Glutamatergic neuron (in vitro differentiated cells): ENCODE data around the gene FCMR. TPM values are rescaled to one million over a fixed set of nuclear protein-coding genes. Genes with fewer than 3 reads are reported as not detected.

ENCODE experiments used
- DNase-seq: peaks from one replicate; pipeline ENCODE4 v3.0.0; 2022
- H3K27ac Mint-ChIP-seq: one replicate; pipeline ENCODE4 v1.8.0; 2020; ENCODE audit warnings: mild to moderate bottlenecking, mixed read lengths, inconsistent platforms; ENCODE audit not compliant: unreplicated experiment
- H3K27me3 Mint-ChIP-seq: one replicate; pipeline ENCODE4 v1.8.0; 2020; ENCODE audit warnings: mild to moderate bottlenecking, moderate library complexity, mixed read lengths, inconsistent platforms; ENCODE audit not compliant: unreplicated experiment
- H3K36me3 Mint-ChIP-seq: one replicate; pipeline ENCODE4 v1.8.0; 2020; ENCODE audit warnings: mild to moderate bottlenecking, mixed read lengths, inconsistent platforms; ENCODE audit not compliant: unreplicated experiment
- H3K4me1 Mint-ChIP-seq: one replicate; pipeline ENCODE4 v1.8.0; 2020; ENCODE audit warnings: mild to moderate bottlenecking, low read depth, mixed read lengths, inconsistent platforms; ENCODE audit not compliant: unreplicated experiment
- H3K4me3 Mint-ChIP-seq: one replicate; pipeline ENCODE4 v1.8.0; 2020; ENCODE audit warnings: mild to moderate bottlenecking, mixed read lengths, inconsistent platforms; ENCODE audit not compliant: unreplicated experiment
- H3K9me3 Mint-ChIP-seq: one replicate; pipeline ENCODE4 v1.8.0; 2020; ENCODE audit warnings: mild to moderate bottlenecking, moderate library complexity, mixed read lengths, inconsistent platforms; ENCODE audit not compliant: unreplicated experiment
- CTCF ChIP-seq: fragments of 200-600 bp; sonication (generic); IDR thresholded peaks from one replicate; pipeline ENCODE4 v1.5.0; 2021; ENCODE audit not compliant: partially characterized antibody, unreplicated experiment
- total RNA-seq: library from RNA; stranded (reverse); fragmentation: NEBNext Ultra II Directional; extraction: Animal tissue kit (Norgen Biotek cat#: 25700); gene quantifications from one replicate; pipeline ENCODE4 v1.2.1, GENCODE V29; 2021; ENCODE audit not compliant: unreplicated experiment

Gene FCMR
- total RNA-seq, 1 donor from 2014 or later = not detected

DNA sequence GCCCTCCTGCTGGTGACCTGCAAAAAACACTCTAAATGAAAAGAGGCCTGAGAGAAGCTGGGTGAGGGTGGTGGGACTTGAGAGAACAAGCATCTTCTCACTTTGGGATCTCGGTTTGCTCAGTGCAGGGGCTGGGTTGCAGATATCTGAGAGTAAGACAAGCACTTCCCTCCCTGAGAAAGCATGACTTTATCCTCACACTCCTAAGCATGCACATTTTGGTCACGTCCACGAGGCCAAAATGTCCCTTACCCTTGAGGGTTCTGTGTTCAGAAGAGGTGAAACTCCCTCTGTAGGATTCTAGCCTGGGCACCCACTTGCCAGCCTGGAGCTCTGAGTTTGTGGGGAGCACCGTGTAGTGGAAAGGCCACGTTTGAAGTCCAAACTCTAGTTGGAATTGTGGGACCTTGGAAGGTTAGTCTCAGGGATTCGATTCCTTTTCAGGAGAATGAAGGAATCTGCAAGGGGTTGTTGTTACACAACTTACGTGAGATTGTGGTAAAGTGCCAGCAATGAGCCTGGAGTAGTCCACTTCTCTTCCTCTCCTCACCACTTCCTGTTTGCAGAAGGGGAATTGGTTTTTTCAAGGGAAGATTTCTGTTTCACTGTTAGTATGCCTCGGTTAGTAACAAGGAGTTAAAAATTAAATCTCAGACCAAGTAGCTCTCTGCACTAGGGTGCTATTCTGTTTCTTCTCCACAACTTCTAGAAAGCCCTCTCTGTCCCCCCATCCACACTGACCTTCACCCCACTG is 45.5 kb upstream of the FCMR start:
- DNase-seq = no peak
- no peak overlapping the region for H3K4me3 Mint-ChIP-seq
- H3K9me3 Mint-ChIP-seq = no peaks in the 10 kb centered on the region
- H3K27ac Mint-ChIP-seq = no peak overlapping the region
- no peak for TF ChIP-seq CTCF
- H3K27me3 Mint-ChIP-seq = peaks cover 4% of the 10 kb centered on the region
- no peaks in the 10 kb centered on the region for H3K36me3 Mint-ChIP-seq
- H3K4me1 Mint-ChIP-seq = no peaks in the 10 kb centered on the region

DNA sequence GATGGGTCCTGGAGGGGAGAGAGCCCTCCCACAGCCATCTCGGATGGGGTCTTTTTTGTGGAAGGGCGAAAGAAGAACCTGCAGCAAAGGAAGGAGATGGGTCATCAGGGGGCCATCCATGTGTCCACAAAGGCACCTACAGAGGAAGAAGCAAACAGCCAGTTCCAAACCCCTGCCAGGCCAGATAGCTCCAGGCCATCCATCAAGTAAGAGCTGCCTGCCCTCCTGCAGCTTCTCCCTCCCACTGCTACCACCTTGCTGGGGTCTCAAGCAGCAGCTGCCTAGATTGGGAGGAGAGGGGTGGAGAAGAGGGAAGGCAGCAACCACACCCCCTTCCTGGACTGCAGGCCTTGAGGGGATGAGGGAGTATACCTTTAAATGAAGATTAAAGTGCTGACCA is 44.0 kb upstream of the FCMR start:
- TF ChIP-seq CTCF = no peak

DNA sequence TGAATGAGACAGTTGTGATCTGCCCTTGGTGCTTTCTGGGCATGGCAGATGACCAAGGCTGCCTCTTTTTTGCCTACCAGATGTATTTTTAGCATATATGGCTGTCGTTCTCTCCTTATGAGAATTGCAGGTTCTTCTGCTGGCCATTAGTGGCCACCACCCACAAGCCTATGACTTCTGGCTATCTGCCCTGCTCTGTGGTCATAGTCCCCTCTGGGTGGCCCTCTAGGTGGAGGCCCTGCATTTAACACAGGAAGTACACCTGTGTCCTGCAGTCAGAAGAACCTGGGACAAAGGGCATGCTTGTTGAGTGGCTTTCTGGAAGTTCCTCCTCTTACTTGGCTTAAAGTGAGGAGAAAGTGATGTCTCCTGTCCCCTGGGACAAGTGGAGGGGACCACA is 42.0 kb upstream of the FCMR start:
- no peaks in the 10 kb centered on the region for H3K4me1 Mint-ChIP-seq
- peaks cover 2% of the 10 kb centered on the region for H3K9me3 Mint-ChIP-seq
- H3K4me3 Mint-ChIP-seq = no peak overlapping the region
- DNase-seq = no peak
- peaks cover 8% of the 10 kb centered on the region for H3K27me3 Mint-ChIP-seq
- no peak overlapping the region for H3K27ac Mint-ChIP-seq
- TF ChIP-seq CTCF = no peak
- H3K36me3 Mint-ChIP-seq = no peaks in the 10 kb centered on the region

More for the DNA sequence above, 44.0 kb upstream of the FCMR start:
- H3K9me3 Mint-ChIP-seq = peaks cover 2% of the 10 kb centered on the region
- no peak overlapping the region for H3K27ac Mint-ChIP-seq
- no peak overlapping the region for H3K4me3 Mint-ChIP-seq
- DNase-seq = no peak
- peaks cover 7% of the 10 kb centered on the region for H3K27me3 Mint-ChIP-seq
- H3K4me1 Mint-ChIP-seq = no peaks in the 10 kb centered on the region
- no peaks in the 10 kb centered on the region for H3K36me3 Mint-ChIP-seq

- H3K27me3 Mint-ChIP-seq = peaks cover 8% of the 10 kb centered on the region
- no peak overlapping the region for H3K27ac Mint-ChIP-seq
- no peaks in the 10 kb centered on the region for H3K36me3 Mint-ChIP-seq
- H3K9me3 Mint-ChIP-seq = peaks cover 2% of the 10 kb centered on the region
- no peaks in the 10 kb centered on the region for H3K4me1 Mint-ChIP-seq
- no peak for TF ChIP-seq CTCF
- no peak for DNase-seq
- H3K4me3 Mint-ChIP-seq = no peak overlapping the region
Measured at GRCh38 chr1:206963119-206963712, 41.5 kb upstream of the FCMR start.

- no peaks in the 10 kb centered on the region for H3K4me1 Mint-ChIP-seq
- H3K4me3 Mint-ChIP-seq = no peak overlapping the region
- no peaks in the 10 kb centered on the region for H3K36me3 Mint-ChIP-seq
- peaks cover 2% of the 10 kb centered on the region for H3K9me3 Mint-ChIP-seq
- no peak overlapping the region for H3K27ac Mint-ChIP-seq
- no peak for TF ChIP-seq CTCF
- H3K27me3 Mint-ChIP-seq = peaks cover 5% of the 10 kb centered on the region
- no peak for DNase-seq
Measured at GRCh38 chr1:206962272-206962671, 40.5 kb upstream of the FCMR start.
